ENCODE data around the gene TRAF3. TPM values are rescaled to one million over a fixed set of nuclear protein-coding genes. Genes with fewer than 3 reads are reported as not detected.

Gene TRAF3
- total RNA-seq, 1 donor from 2014 or later = 35.3 TPM

DNA sequence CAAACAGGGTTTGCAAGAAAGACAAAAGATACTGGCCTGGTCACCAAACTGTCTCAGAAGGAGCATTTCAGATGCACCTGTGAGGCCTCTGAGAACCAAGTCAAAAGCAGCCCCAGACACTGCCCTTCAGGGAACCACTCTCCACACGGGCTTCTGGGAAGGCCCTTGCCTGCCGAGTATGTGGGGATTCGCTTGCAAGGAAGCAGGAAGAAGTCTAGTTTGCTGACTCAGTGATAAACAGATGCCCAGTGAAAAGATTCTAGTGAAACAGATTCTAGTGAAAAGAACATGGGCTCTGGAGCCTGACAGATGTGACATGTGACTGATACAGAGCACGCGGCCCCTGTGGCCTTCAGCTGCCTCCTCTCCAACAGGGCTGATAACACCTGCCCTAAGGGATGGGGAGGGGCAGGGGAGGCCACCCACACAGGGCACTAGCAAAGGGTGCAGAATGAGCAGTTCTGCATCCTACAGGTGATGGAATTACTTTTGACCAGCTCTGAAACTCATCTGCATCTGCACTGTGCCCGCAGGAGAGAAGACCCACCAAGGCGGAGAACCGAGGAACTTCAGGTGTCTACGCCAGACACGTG is 164.3 kb downstream of the TRAF3 start:
- TF ChIP-seq, protein P1, sequence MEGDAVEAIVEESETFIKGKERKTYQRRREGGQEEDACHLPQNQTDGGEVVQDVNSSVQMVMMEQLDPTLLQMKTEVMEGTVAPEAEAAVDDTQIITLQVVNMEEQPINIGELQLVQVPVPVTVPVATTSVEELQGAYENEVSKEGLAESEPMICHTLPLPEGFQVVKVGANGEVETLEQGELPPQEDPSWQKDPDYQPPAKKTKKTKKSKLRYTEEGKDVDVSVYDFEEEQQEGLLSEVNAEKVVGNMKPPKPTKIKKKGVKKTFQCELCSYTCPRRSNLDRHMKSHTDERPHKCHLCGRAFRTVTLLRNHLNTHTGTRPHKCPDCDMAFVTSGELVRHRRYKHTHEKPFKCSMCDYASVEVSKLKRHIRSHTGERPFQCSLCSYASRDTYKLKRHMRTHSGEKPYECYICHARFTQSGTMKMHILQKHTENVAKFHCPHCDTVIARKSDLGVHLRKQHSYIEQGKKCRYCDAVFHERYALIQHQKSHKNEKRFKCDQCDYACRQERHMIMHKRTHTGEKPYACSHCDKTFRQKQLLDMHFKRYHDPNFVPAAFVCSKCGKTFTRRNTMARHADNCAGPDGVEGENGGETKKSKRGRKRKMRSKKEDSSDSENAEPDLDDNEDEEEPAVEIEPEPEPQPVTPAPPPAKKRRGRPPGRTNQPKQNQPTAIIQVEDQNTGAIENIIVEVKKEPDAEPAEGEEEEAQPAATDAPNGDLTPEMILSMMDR (IDR thresholded peaks at IDR 0.05; ENCODE audit: insufficient read depth, low read length, severe bottlenecking) = no peak
- DNase-seq (ENCODE audit: low read depth) (no peak), FAIRE-seq (no peak)
- no peaks in the 10 kb centered on the region for H3K27me3 ChIP-seq (ENCODE audit: control insufficient read depth, insufficient read depth, low read length)
- no peak overlapping the region for H3K4me3 ChIP-seq (ENCODE audit: low read depth, low read length)
- H3K36me3 ChIP-seq (ENCODE audit: control insufficient read depth, insufficient read depth, low read length) = peaks cover 42% of the 10 kb centered on the region

DNA sequence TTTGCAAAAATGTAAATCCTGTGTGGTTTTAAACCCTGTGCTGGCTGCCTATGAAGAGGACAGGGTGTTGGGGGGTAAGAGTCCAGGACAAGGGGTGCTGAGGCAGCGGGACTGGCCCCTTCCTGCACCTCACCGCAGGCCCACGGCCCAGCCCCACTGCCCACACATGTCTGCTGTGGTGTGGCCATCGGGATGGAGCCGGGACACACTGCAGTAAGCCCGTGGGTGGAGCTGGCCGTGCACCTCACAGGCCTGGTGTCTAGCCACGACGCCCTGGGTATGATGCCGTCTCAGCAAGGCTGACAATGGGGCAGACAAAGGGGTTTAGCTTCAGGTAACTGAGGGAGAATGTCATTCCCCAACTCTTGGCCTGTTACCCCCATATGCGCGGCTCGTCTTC is 164.8 kb downstream of the TRAF3 start:
- Histone ChIP-seq H3K27me3 (ENCODE audit: control insufficient read depth, insufficient read depth, low read length) (no peaks in the 10 kb centered on the region), H3K4me3 (ENCODE audit: low read depth, low read length) (no peak overlapping the region), H3K36me3 (ENCODE audit: control insufficient read depth, insufficient read depth, low read length) (peaks cover 47% of the 10 kb centered on the region)
- no peak for DNase-seq (ENCODE audit: low read depth)
- TF ChIP-seq, protein P1 (IDR thresholded peaks at IDR 0.05; ENCODE audit: insufficient read depth, low read length, severe bottlenecking) = no peak
- no peak for FAIRE-seq

DNA sequence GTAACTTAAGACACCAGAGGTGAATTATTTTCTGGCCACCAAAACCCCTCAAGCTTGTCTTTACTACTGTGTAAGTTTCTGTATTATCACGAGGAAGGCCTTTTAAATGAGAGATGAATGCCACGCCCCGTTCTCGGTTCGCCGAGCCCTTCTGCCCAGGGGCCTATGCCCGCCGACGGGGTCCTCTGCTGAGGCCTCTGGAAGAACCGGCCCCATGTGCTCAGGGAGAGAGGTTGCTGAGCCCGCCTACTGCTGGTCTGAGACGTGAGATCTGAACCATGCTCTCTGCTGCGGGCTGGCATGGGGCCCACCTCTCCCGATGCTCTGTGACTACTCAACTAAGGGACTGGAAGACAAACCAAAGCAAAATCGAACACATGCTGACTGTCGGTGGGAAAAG is 166.2 kb downstream of the TRAF3 start:
- TF ChIP-seq, protein P1 (IDR thresholded peaks at IDR 0.05; ENCODE audit: insufficient read depth, low read length, severe bottlenecking) = no peak
- Histone ChIP-seq H3K27me3 (ENCODE audit: control insufficient read depth, insufficient read depth, low read length) (no peaks in the 10 kb centered on the region), H3K36me3 (ENCODE audit: control insufficient read depth, insufficient read depth, low read length) (peaks cover 43% of the 10 kb centered on the region), H3K4me3 (ENCODE audit: low read depth, low read length) (no peak overlapping the region)
- no peak for DNase-seq (ENCODE audit: low read depth)
- FAIRE-seq = no peak

DNA sequence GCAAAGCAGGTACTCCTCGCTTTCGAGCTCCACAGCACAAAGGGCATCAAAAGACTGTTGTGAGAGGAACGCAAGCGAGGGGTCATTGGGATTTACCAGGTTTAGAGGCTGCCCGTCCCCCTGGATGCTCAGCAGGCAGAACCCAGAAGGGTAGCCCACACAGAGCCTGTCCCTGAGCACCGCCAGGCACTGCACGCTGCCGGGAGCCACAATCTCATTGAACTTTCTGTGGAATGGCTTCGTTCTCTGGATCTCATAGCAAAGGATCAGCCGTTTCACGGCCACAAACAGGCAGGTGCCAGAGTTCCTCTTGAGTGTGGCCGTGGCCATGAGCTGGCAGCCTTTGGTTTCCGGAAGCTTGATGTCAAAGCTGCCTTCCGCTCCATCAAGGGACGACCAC is 166.7 kb downstream of the TRAF3 start:
- Histone ChIP-seq H3K4me3 (ENCODE audit: low read depth, low read length) (no peak overlapping the region), H3K27me3 (ENCODE audit: control insufficient read depth, insufficient read depth, low read length) (no peaks in the 10 kb centered on the region), H3K36me3 (ENCODE audit: control insufficient read depth, insufficient read depth, low read length) (peaks cover 47% of the 10 kb centered on the region)
- TF ChIP-seq, protein P1 (IDR thresholded peaks at IDR 0.05; ENCODE audit: insufficient read depth, low read length, severe bottlenecking) = no peak
- no peak for DNase-seq (ENCODE audit: low read depth)
- FAIRE-seq = no peak

DNA sequence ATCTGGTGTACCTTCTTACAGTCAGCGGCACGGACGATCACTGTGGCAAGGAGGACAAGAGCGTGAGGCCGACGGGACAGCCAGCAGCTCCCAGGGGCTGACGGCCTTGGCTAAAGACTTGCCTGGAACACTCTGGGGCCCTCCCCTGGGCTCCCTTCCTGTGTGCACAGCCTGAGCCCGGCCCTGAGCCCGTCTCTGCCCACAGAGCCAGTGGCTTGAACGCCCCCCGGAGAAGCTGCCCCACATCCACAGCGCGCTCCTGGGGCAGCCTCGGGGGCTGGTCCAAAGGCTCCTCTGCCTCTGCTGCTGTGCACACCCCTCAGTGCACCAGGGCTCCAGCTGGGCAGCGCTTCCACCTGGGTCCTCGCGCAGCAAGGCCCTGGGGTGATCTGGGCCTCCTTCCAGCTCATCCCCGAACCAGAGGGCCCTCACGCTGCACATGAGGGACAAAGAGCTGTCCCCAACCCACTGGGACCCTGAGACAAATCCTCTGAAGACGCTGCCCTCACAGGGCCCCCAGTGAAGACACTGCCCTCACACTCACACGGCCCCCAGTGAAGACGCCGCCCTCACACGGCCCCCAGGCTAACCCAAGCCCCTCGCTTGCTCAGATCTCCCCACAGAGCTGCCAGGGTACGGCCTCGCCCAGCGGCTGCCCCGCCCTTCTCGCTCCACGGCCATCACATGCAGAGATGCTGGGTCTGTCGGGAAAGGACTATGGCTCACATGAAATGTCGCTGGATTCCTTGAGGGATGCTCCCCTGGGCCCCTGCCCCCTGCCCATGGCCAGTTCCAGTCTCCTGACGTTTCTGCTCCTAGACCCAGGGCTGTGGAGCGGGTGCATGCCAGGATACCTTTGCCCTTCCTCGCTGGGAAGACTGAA is 167.4 kb downstream of the TRAF3 start:
- peaks cover 44% of the 10 kb centered on the region for H3K36me3 ChIP-seq (ENCODE audit: control insufficient read depth, insufficient read depth, low read length)
- no peak overlapping the region for H3K4me3 ChIP-seq (ENCODE audit: low read depth, low read length)
- H3K27me3 ChIP-seq (ENCODE audit: control insufficient read depth, insufficient read depth, low read length) = no peaks in the 10 kb centered on the region
- DNase-seq (ENCODE audit: low read depth) (no peak), FAIRE-seq (no peak)
- TF ChIP-seq, protein P1 (IDR thresholded peaks at IDR 0.05; ENCODE audit: insufficient read depth, low read length, severe bottlenecking) = no peak
